Neural cell (in vitro differentiated cells): Measurements from ENCODE around the gene NUDT21. TPM values are rescaled to one million over a fixed set of nuclear protein-coding genes. Genes with fewer than 3 reads are reported as not detected.
"Not testable (repeated sequence)": the region's sequence is repeated elsewhere in the genome, so short reads cannot be mapped to it uniquely, and the experiment has no call there.

ENCODE experiments used
- H2AFZ ChIP-seq: fragments of 200-600, 300-800 bp; sonication (generic), shearing (Covaris generic); 2 replicates; pipeline ENCODE4 v1.6.0; 2014; ENCODE audit warnings: low read depth, mild to moderate bottlenecking, antibody characterized with exemption, low read length, moderate library complexity
- H3F3A ChIP-seq: fragments of 200-600 bp; shearing (Covaris generic); 2 replicates; pipeline ENCODE4 v1.6.1; 2016; ENCODE audit warnings: mild to moderate bottlenecking, moderate library complexity, mixed read lengths, antibody characterized with exemption, low read length; ENCODE audit not compliant: insufficient read depth, poor library complexity, severe bottlenecking
- H3K27ac ChIP-seq: fragments of 200-600, 300-800 bp; sonication (generic), shearing (Covaris generic); 2 replicates; pipeline ENCODE4 v1.5.1; 2014; ENCODE audit warnings: mild to moderate bottlenecking, low read length, moderate library complexity
- H3K27me3 ChIP-seq: fragments of 300-800, 200-600 bp; sonication (generic), shearing (Covaris generic); 2 replicates; pipeline ENCODE4 v1.6.0; 2014; ENCODE audit warnings: mild to moderate bottlenecking, low read depth, low read length, moderate library complexity; ENCODE audit not compliant: insufficient read depth
- H3K36me3 ChIP-seq: fragments of 300-800, 200-600 bp; sonication (generic), shearing (Covaris generic); 2 replicates; pipeline ENCODE4 v1.5.1; 2014; ENCODE audit warnings: mild to moderate bottlenecking, antibody characterized with exemption, low read length, moderate library complexity; ENCODE audit not compliant: insufficient read depth
- H3K4me2 ChIP-seq: fragments of 300-800, 200-600 bp; sonication (generic), shearing (Covaris generic); 2 replicates; pipeline ENCODE4 v1.6.0; 2014; ENCODE audit warnings: mild to moderate bottlenecking, low read length
- H3K4me3 ChIP-seq: fragments of 300-800, 200-600 bp; sonication (generic), shearing (Covaris generic); 2 replicates; pipeline ENCODE4 v1.5.1; 2014; ENCODE audit warnings: mild to moderate bottlenecking, low read length, moderate library complexity
- H3K79me2 ChIP-seq: fragments of 200-600 bp; shearing (Covaris generic); replicated peaks from 2 replicates; pipeline ENCODE4 v1.6.0; 2014; ENCODE audit warnings: mild to moderate bottlenecking, low read length, moderate library complexity; ENCODE audit not compliant: insufficient read depth
- H3K9ac ChIP-seq: fragments of 300-800, 200-600 bp; sonication (generic), shearing (Covaris generic); 2 replicates; pipeline ENCODE4 v1.6.1; 2016; ENCODE audit warnings: mild to moderate bottlenecking, low read length, mixed read lengths
- H3K9me2 ChIP-seq: fragments of 200-600 bp; shearing (Covaris generic); 2 replicates; pipeline ENCODE4 v1.6.1; 2016; ENCODE audit warnings: mild to moderate bottlenecking, low read length, mixed read lengths; ENCODE audit not compliant: insufficient read depth
- H3K9me3 ChIP-seq: fragments of 200-600, 300-800 bp; sonication (generic), shearing (Covaris generic); 2 replicates; pipeline ENCODE4 v1.6.1; 2016; ENCODE audit warnings: mild to moderate bottlenecking, mixed run types, low read length, moderate library complexity, mixed read lengths
- H4K20me1 ChIP-seq: fragments of 200-600 bp; shearing (Covaris generic); 2 replicates; pipeline ENCODE4 v1.6.1; 2016; ENCODE audit warnings: mild to moderate bottlenecking, mixed run types; ENCODE audit not compliant: insufficient read depth
- EP300 ChIP-seq: fragments of 450-650 bp; conservative IDR thresholded peaks from 2 replicates; pipeline ENCODE4 v1.6.1; 2014; ENCODE audit warnings: antibody characterized with exemption, mild to moderate bottlenecking, moderate library complexity; ENCODE audit not compliant: poor library complexity, severe bottlenecking
- EZH2 ChIP-seq: fragments of 200-600, 300-800 bp; shearing (Covaris generic), sonication (generic); IDR thresholded peaks from 2 replicates; pipeline ENCODE4 v1.6.1; 2014; ENCODE audit warnings: antibody characterized with exemption, low read length, borderline replicate concordance, mild to moderate bottlenecking; ENCODE audit not compliant: insufficient read depth, poor library complexity, severe bottlenecking
- POLR2AphosphoS5 ChIP-seq: IDR thresholded peaks from 2 replicates; pipeline ENCODE4 v1.6.1; 2012
- SMC3 ChIP-seq: fragments of 450-650 bp; conservative IDR thresholded peaks from 2 replicates; pipeline ENCODE4 v1.6.1; 2014; ENCODE audit warnings: antibody characterized with exemption, mild to moderate bottlenecking, moderate library complexity; ENCODE audit not compliant: poor library complexity
- TAF1 ChIP-seq: IDR thresholded peaks from 2 replicates; pipeline ENCODE4 v1.6.1; 2012; ENCODE audit warnings: low read depth
- polyA plus RNA-seq: library from polyadenylated mRNA; depleted of rRNA; stranded (reverse); fragments of >200 nt; gene quantifications from 2 replicates; pipeline ENCODE4 v1.2.3, GENCODE V29; 2014
- TF ChIP-seq, protein P1 (sequence below): fragments of 450-650 bp; IDR thresholded peaks from 2 replicates; pipeline ENCODE4 v1.5.1; 2014; ENCODE audit warnings: antibody characterized with exemption, mild to moderate bottlenecking, moderate library complexity; ENCODE audit not compliant: poor library complexity, severe bottlenecking
- TF ChIP-seq, protein P2 (sequence below): IDR thresholded peaks from 2 replicates; pipeline ENCODE4 v1.6.1; 2012; ENCODE audit warnings: borderline replicate concordance

Gene NUDT21
- polyA plus RNA-seq, 1 donor from 2014 or later: 192 TPM

DNA sequence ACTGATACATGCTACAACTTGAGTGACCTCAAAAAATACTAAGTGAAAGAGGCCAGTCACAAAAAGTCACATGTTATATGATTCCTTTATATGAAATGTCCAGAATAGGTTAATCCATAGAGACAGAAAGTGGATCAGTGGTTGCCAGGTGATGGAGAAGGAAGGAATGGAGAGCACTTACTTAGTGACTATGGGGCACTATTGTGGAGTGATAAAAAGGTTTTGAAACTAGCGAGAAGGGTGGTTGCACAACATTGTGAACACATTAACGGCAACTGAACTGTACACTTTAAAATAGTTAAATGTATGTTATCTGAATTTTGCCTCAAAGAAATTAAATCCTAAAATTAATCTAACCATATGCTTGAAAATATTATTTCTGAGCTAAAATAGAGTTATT, 51.6 kb downstream of the NUDT21 start:
- no peak overlapping the region for H2AFZ ChIP-seq
- H3K4me3 ChIP-seq: no peak overlapping the region
- no peaks in the 10 kb centered on the region for H3F3A ChIP-seq
- no peak overlapping the region for H3K4me2 ChIP-seq
- no peaks in the 10 kb centered on the region for H3K9me3 ChIP-seq
- H3K27me3 ChIP-seq: no peaks in the 10 kb centered on the region
- H3K27ac ChIP-seq: no peak overlapping the region
- H3K9ac ChIP-seq: no peak overlapping the region
- H3K36me3 ChIP-seq: peaks cover 11% of the 10 kb centered on the region
- no peak for TF ChIP-seq TAF1
- TF ChIP-seq, protein P1, sequence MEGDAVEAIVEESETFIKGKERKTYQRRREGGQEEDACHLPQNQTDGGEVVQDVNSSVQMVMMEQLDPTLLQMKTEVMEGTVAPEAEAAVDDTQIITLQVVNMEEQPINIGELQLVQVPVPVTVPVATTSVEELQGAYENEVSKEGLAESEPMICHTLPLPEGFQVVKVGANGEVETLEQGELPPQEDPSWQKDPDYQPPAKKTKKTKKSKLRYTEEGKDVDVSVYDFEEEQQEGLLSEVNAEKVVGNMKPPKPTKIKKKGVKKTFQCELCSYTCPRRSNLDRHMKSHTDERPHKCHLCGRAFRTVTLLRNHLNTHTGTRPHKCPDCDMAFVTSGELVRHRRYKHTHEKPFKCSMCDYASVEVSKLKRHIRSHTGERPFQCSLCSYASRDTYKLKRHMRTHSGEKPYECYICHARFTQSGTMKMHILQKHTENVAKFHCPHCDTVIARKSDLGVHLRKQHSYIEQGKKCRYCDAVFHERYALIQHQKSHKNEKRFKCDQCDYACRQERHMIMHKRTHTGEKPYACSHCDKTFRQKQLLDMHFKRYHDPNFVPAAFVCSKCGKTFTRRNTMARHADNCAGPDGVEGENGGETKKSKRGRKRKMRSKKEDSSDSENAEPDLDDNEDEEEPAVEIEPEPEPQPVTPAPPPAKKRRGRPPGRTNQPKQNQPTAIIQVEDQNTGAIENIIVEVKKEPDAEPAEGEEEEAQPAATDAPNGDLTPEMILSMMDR: no peak
- TF ChIP-seq, protein P2, sequence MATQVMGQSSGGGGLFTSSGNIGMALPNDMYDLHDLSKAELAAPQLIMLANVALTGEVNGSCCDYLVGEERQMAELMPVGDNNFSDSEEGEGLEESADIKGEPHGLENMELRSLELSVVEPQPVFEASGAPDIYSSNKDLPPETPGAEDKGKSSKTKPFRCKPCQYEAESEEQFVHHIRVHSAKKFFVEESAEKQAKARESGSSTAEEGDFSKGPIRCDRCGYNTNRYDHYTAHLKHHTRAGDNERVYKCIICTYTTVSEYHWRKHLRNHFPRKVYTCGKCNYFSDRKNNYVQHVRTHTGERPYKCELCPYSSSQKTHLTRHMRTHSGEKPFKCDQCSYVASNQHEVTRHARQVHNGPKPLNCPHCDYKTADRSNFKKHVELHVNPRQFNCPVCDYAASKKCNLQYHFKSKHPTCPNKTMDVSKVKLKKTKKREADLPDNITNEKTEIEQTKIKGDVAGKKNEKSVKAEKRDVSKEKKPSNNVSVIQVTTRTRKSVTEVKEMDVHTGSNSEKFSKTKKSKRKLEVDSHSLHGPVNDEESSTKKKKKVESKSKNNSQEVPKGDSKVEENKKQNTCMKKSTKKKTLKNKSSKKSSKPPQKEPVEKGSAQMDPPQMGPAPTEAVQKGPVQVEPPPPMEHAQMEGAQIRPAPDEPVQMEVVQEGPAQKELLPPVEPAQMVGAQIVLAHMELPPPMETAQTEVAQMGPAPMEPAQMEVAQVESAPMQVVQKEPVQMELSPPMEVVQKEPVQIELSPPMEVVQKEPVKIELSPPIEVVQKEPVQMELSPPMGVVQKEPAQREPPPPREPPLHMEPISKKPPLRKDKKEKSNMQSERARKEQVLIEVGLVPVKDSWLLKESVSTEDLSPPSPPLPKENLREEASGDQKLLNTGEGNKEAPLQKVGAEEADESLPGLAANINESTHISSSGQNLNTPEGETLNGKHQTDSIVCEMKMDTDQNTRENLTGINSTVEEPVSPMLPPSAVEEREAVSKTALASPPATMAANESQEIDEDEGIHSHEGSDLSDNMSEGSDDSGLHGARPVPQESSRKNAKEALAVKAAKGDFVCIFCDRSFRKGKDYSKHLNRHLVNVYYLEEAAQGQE: no peak
- H3K79me2 ChIP-seq: no peaks in the 10 kb centered on the region
- H3K9me2 ChIP-seq: no peaks in the 10 kb centered on the region
- H4K20me1 ChIP-seq: no peaks in the 10 kb centered on the region

DNA sequence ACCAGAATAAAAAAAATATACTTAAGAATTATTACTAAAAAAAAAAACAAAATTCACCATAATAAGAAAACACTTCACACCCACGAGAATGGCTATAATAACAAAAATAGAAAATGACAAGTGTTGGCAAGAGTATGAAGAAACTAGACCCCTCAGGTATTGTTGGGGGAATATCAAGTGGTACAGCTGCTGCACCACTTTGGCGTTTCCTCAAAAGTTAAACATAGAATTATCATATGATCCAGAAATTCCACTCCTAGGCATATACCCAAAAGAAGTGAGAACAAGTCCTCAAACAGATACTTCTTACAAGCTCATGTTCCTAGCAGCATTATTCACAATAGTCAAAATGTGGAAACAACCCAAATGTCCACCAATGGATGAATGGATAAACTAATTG, 52.1 kb downstream of the NUDT21 start:
- Histone ChIP-seq H3K36me3 (peaks cover 11% of the 10 kb centered on the region), H3K27ac (no peak overlapping the region), H3K79me2 (no peaks in the 10 kb centered on the region), H3K4me2 (no peak overlapping the region), H2AFZ (no peak overlapping the region), H3K27me3 (no peaks in the 10 kb centered on the region), H3K9ac (no peak overlapping the region), H3K4me3 (no peak overlapping the region), H3F3A (no peaks in the 10 kb centered on the region), H3K9me3 (no peaks in the 10 kb centered on the region), H3K9me2 (no peaks in the 10 kb centered on the region), H4K20me1 (no peaks in the 10 kb centered on the region)
- TF ChIP-seq, protein P2: no peak
- TF ChIP-seq EP300: no peak
- no peak for TF ChIP-seq SMC3
- TF ChIP-seq, protein P1: no peak
- no peak for TF ChIP-seq POLR2AphosphoS5
- TF ChIP-seq TAF1: no peak
- no peak for TF ChIP-seq EZH2

DNA sequence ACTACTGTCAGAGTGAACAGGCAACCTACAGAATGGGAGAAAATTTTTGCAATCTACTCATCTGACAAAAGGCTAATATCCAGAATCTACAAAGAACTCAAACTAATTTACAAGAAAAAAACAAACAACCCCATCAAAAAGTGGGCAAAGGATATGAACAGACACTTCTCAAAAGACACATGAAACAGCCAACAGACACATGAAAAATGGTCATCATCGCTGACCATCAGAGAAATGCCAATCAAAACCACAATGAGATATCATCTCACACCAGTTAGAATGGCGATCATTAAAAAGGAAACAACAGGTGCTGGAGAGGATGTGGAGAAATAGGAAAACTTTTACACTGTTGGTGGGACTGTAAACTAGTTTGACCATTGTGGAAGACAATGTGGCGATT, 54.4 kb downstream of the NUDT21 start:
- H3F3A ChIP-seq, H3K9me2 ChIP-seq, H3K4me2 ChIP-seq, H3K9ac ChIP-seq, H3K27ac ChIP-seq, H3K4me3 ChIP-seq, H4K20me1 ChIP-seq, H3K79me2 ChIP-seq, H2AFZ ChIP-seq, H3K27me3 ChIP-seq, H3K9me3 ChIP-seq, H3K36me3 ChIP-seq: not testable (repeated sequence)
